ENCODE measurements around the gene TIMP2. TPM values are rescaled to one million over a fixed set of nuclear protein-coding genes. Genes with fewer than 3 reads are reported as not detected.
A peak's percentile ranks its signal among the peaks of the same experiment; 100 is the strongest.

Gene TIMP2
- total and polyA plus RNA-seq, 2 of the 13 experiments (the other 11 are each of a cell fraction or from before 2014, with no cell fraction given) = 3.8 to 8.5 TPM

GRCh38 chr17:78925662-78926555 lies 722 bp upstream of the TIMP2 start (continued):
- TF ChIP-seq SNAPC4 (CRISPR knock-in tag; IDR thresholded peaks at IDR 0.05) (0 out of 2 replicates have a peak, but pooled peaks have one; percentile 41), ZNF17 (CRISPR knock-in tag; IDR thresholded peaks at IDR 0.05) (no peak), CBFB (CRISPR knock-in tag; IDR thresholded peaks at IDR 0.05) (peak; percentile 16; the same call in 1 of the 2 replicates), SIN3A (IDR thresholded peaks at IDR 0.05; ENCODE audit: borderline replicate concordance, low read depth, low read length) (no peak), NBN (conservative IDR thresholded peaks at IDR 0.05) (no peak), IKZF4 (CRISPR knock-in tag; IDR thresholded peaks at IDR 0.05; ENCODE audit: borderline replicate concordance, low read depth, not compliant biosample characterization) (no peak), AFF4 (CRISPR knock-in tag; IDR thresholded peaks at IDR 0.05) (no peak), ASH2L (IDR thresholded peaks at IDR 0.05; ENCODE audit: insufficient read length, low read depth, low read length) (peak; percentile 34), ZNF10 (CRISPR knock-in tag; IDR thresholded peaks at IDR 0.05; ENCODE audit: borderline replicate concordance, low read depth) (no peak), BCLAF1 (IDR thresholded peaks at IDR 0.05) (no peak), ZNF75D (CRISPR knock-in tag; IDR thresholded peaks at IDR 0.05; ENCODE audit: borderline replicate concordance) (no peak), NR2F2 (IDR thresholded peaks at IDR 0.05; ENCODE audit: borderline replicate concordance, low read depth) (0 out of 2 replicates have a peak, but pooled peaks have one; percentile 46), ZBTB37 (CRISPR knock-in tag; IDR thresholded peaks at IDR 0.05) (no peak), HOXD1 (CRISPR knock-in tag; IDR thresholded peaks at IDR 0.05) (no peak)
